Aorta (tissue), 5 donors: ENCODE data around the gene MEP1A. TPM values are rescaled to one million over a fixed set of nuclear protein-coding genes. Genes with fewer than 3 reads are reported as not detected.
A peak's percentile ranks its signal among the peaks of the same experiment; 100 is the strongest.
"Not testable (repeated sequence)": the region's sequence is repeated elsewhere in the genome, so short reads cannot be mapped to it uniquely, and the experiment has no call there.

Experiments used
- ATAC-seq: fragments of 200-7000 bp; cut with Tn5 transposase; one replicate; pipeline ENCODE4 v1.9.1; 2022; ENCODE audit warnings: moderate library complexity; ENCODE audit not compliant: low FRiP score
- DNase-seq, 2 donors: peaks; one replicate each; pipeline ENCODE4 v3.0.0-alpha.2; 2020
- H3K27ac ChIP-seq, 2 donors: one replicate each; pipeline ENCODE4 v1.5.1; 2013; ENCODE audit warnings: low read length in 2 of 2, mild to moderate bottlenecking in 2 of 2, moderate library complexity in 2 of 2, control low read depth in 1 of 2, inconsistent platforms in 1 of 2, low read depth in 1 of 2
- H3K27me3 ChIP-seq, 2 donors: one replicate each; pipeline ENCODE4 v1.6.1; 2013; ENCODE audit warnings: control low read depth in 1 of 2, low read length in 1 of 2, mild to moderate bottlenecking in 1 of 2, moderate library complexity in 1 of 2; ENCODE audit not compliant: insufficient read depth in 2 of 2, control insufficient read depth in 1 of 2
- H3K36me3 ChIP-seq, 2 donors: one replicate each; pipeline ENCODE4 v1.6.1; 2013; ENCODE audit warnings: control low read depth in 1 of 2, low read length in 1 of 2, mild to moderate bottlenecking in 1 of 2; ENCODE audit not compliant: insufficient read depth in 2 of 2, control insufficient read depth in 1 of 2
- H3K4me1 ChIP-seq, 2 donors: one replicate each; pipeline ENCODE4 v1.6.1; 2013; ENCODE audit warnings: low read length in 2 of 2, control low read depth in 1 of 2, mild to moderate bottlenecking in 1 of 2, moderate library complexity in 1 of 2; ENCODE audit not compliant: insufficient read depth in 2 of 2, control insufficient read depth in 1 of 2
- H3K4me3 ChIP-seq, 2 donors: one replicate each; pipeline ENCODE4 v1.5.1; 2013; ENCODE audit warnings: low read length in 2 of 2, control low read depth in 1 of 2, mild to moderate bottlenecking in 1 of 2
- H3K9me3 ChIP-seq: one replicate; pipeline ENCODE4 v1.6.1; 2013; ENCODE audit warnings: mild to moderate bottlenecking, low read length; ENCODE audit not compliant: control insufficient read depth
- WGBS, 2 donors: extraction: QIAGEN DNeasy Blood & Tissue Kit; methylation state at CpG; one replicate each; pipeline ENCODE4 v1.1.7; 2013; 5-methylcytosine and 5-hydroxymethylcytosine counted together
- intact Hi-C, 2 donors: fragments of 100-400 bp; cut with DNase I; formaldehyde crosslinking; loops; one replicate each; pipeline versions ENCODE4 v1.14.2 to v1.15.0; 2022
- polyA plus RNA-seq, 2 donors: library from polyadenylated mRNA; stranded (reverse); fragments of 200-250 nt; gene quantifications; one replicate each; pipeline ENCODE4 v1.2.3, GENCODE V29; 2013
- total RNA-seq, 2 donors: library from RNA; stranded (reverse); fragmentation: NEBNext Ultra II Directional; extraction: Animal tissue kit (Norgen Biotek cat#: 25700); gene quantifications; one replicate each; pipeline ENCODE4 v1.2.1, GENCODE V29; 2021
- donor health status: healthy with polysubstance abuse.
- donor health status: Bipolar disorder and iron deficiency.
- donor health status: DM: no; HTN: no; CAD: no.
- donor health status: DM: no; HTN: no; CAD: no.
- donor health status: DM: yes; HTN: yes; CAD: no.

MEP1A gene
- total and polyA plus RNA-seq, 4 donors, result 0.10 to 13.6 TPM; not detected in 2

DNA sequence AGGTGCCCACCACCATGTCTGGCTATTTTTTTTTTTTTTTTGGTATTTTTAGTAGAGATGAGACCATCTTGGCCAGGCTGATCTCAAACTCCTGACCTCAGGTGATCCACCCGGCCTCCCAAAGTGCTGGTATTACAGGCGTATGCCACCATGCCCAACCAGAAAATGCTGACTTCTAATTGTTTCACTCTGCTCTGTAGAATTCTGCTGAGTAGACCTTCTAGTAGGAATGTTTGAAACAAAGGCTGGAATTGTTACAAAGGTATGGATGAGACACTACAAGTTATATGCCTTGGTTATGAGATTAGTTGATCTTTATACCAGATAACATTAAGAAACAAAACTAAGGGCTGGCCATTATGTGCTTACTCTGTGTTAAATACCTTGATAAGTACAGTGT lies 44.8 kb downstream of the MEP1A start:
- intact Hi-C loops, result no loop called here
- ATAC-seq (no peak), DNase-seq (no peak)
- no peak overlapping the region for H3K27ac ChIP-seq
- no peak overlapping the region for H3K4me3 ChIP-seq
- H3K4me1 ChIP-seq, result no peaks in the 10 kb centered on the region
- 98% methylated on average over 2 of the region's 2 CpGs for WGBS, 2 donors
- H3K36me3 ChIP-seq, result no peaks in the 10 kb centered on the region
- peaks cover 2% of the 10 kb centered on the region for H3K9me3 ChIP-seq
- no peaks in the 10 kb centered on the region for H3K27me3 ChIP-seq

DNA sequence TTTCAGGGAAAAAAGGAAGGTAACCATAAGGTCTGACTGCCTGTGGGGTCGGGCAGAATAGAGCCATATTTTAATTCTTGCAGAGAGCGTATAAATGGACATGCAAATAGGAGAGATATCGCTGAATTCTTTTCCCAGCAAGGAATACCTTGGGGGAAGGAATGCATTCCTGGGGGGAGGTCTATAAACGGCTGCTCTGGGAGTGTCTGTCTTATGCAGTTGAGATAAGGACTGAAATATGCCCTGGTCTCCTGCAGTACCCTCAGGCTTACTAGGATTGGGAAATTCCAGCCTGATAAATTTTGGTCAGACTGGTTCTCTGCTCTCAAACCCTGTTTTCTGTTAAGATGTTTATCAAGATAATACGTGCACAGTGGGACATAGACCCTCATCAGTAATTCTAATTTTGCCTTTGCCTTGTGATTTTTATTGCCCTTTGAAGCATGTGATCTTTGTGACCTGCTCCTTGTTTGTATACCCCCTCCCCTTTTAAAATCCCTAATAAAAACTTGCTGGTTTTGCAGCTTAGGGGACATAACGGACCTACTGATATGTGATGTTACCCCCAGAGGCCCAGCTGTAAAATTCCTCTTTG lies 49.2 kb downstream of the MEP1A start:
- H3K4me3 ChIP-seq, H3K27me3 ChIP-seq, DNase-seq, H3K4me1 ChIP-seq, H3K9me3 ChIP-seq, intact Hi-C loops, ATAC-seq, H3K27ac ChIP-seq, H3K36me3 ChIP-seq: not testable (repeated sequence)
- WGBS, 2 donors, result 75 to 83% methylated on average over 6 of the region's 6 CpGs

DNA sequence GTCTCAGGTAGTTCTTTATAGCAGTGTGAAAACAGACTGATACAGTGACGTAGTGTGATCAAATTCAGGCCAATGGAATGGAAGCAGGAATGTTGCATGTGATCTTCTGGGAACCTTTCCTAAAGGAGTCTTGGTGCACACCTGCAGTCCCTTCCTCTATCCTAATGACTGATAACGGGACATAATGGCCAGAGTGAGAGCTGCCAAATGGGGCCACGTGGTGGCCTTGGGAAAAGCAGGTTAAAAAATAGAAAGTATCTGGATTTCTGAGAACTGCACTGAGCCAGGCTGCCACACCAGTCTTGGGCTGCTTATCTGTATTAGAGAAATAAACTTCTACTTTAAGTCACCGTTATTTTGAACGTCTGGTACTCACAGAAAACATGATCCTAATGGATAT lies 51.9 kb downstream of the MEP1A start:
- no peak for DNase-seq
- intact Hi-C loops, result loop anchor here in 1 of 2 donors (5.0 kb wide), 1 partner anchor 202 kb away; no protein-coding TSS in a partner anchor

DNA sequence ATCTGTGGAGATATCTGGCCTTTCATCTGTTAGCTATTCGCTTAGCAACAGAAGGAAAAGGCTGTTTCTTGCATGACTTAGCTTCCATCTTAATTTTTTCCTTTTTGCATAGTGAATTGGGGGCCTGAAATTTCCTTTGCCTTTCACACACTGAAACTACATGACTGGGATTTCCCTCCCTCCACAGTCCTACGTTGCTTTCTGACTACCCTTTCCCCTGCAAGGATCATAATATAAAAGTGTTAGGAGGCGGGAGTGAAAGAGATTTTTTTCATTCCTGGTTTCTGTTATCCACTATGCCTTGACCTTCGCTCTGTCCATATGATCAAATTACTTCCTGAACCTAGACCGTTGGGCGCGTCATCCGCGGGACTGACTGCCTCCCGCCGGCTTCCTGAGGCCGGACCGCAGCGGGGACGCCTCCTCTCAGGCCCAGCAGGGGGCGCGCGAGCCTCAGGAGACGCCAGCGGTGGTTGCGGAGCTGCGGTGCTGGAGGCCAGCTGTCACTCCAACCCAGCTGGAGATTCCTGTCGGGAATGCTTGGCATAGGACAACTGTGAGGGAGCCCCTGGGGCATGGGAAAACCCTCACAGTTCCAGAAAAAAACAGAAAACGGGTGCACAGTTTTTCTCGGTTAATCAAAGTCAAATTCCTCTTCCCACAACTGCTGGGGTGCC lies 55.6 kb downstream of the MEP1A start:
- intact Hi-C loops, result loop anchor here (1.0 to 5.0 kb wide), 4 partner anchors 140 to 198 kb away; no protein-coding TSS in a partner anchor
- H3K9me3 ChIP-seq, result no peaks in the 10 kb centered on the region
- no peaks in the 10 kb centered on the region for H3K36me3 ChIP-seq
- no peak overlapping the region for H3K4me3 ChIP-seq
- 7 to 9% methylated on average over 25 of the region's 25 CpGs for WGBS, 2 donors
- no peaks in the 10 kb centered on the region for H3K27me3 ChIP-seq
- H3K27ac ChIP-seq, result no peak overlapping the region
- peak; percentile 90 to 96 for DNase-seq
- no peaks in the 10 kb centered on the region for H3K4me1 ChIP-seq
- peak; percentile 95 for ATAC-seq

More for the DNA sequence above, 51.9 kb downstream of the MEP1A start:
- H3K36me3 ChIP-seq, result no peaks in the 10 kb centered on the region
- H3K9me3 ChIP-seq, result peaks cover 2% of the 10 kb centered on the region
- no peak overlapping the region for H3K27ac ChIP-seq
- H3K4me3 ChIP-seq, result no peak overlapping the region
- H3K4me1 ChIP-seq, result no peaks in the 10 kb centered on the region
- 32% methylated on average over 5 of the region's 5 CpGs for WGBS, 2 donors
- no peaks in the 10 kb centered on the region for H3K27me3 ChIP-seq
- no peak for ATAC-seq

DNA sequence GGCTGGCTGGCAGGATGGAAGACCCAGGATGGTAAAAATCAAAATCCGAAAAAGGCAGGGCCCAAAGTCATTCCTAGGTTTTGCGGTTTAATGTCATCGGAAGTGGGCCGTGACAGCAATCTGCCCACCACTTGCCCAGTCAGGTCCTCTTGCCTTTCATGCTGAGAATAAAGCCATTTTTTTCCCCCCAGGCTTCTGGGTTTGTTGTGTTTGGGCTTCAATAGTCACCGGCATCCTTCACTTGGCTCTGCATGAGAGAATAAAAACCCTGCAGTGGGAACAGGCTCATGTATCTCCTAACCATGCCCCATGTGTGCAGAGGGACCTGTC lies 56.1 kb downstream of the MEP1A start:
- Histone ChIP-seq H3K36me3 (no peaks in the 10 kb centered on the region), H3K9me3 (no peaks in the 10 kb centered on the region), H3K4me1 (no peaks in the 10 kb centered on the region), H3K4me3 (no peak overlapping the region), H3K27ac (no peak overlapping the region), H3K27me3 (no peaks in the 10 kb centered on the region)
- ATAC-seq (no peak), DNase-seq (no peak)
- intact Hi-C loops, result loop anchor here (1.0 to 5.0 kb wide), 4 partner anchors 140 to 198 kb away; no protein-coding TSS in a partner anchor
- 44 to 46% methylated on average over 5 of the region's 5 CpGs for WGBS, 2 donors

DNA sequence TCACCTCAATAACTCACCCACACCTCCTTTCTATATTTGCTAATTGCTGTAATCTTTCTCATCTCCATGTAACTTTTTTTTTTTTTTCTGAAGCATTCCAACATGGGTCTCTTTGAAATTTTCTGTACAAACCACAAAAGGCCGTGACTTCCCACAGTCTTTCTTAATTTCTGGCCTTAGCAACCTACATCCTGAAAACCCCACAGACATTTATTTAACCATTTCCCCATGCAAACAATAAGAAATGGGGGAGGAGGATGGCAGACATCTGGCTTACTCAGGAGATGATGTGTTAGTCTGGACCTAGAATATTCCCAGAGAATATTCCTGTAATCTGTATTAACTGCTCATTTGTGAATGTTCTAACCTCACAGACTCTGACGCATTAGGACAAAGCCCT lies 57.6 kb downstream of the MEP1A start:
- Histone ChIP-seq H3K4me3 (no peak overlapping the region), H3K9me3 (no peaks in the 10 kb centered on the region), H3K27ac (no peak overlapping the region), H3K4me1 (no peaks in the 10 kb centered on the region), H3K27me3 (no peaks in the 10 kb centered on the region), H3K36me3 (no peaks in the 10 kb centered on the region)
- intact Hi-C loops, result no loop called here
- ATAC-seq (no peak), DNase-seq (no peak)
- 90 to 92% methylated on average over 2 of the region's 2 CpGs for WGBS, 2 donors

DNA sequence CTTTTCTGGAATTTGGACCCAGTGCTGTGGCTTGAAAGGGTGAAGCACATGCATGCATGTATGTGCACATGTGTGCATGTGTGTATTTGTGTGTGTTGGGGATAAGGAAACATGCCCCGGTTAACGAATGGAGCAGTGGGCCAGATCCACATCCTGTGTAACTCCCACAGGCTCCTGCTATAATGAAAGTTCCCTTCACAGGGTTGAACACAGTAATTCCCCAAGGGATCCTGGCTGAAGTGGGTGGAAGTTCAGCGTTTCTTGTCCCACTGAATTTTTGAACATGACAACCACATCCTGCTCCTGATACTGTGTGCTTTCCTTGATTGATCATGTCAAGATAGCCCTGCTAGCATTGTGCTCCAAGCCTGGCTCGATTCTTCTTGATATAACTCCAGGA lies 58.4 kb downstream of the MEP1A start:
- DNase-seq, H3K4me3 ChIP-seq, H3K36me3 ChIP-seq, ATAC-seq, H3K4me1 ChIP-seq, intact Hi-C loops, H3K27ac ChIP-seq, H3K27me3 ChIP-seq, H3K9me3 ChIP-seq: not testable (repeated sequence)
- WGBS, 2 donors, result 48 to 81% methylated on average over 4 of the region's 4 CpGs

DNA sequence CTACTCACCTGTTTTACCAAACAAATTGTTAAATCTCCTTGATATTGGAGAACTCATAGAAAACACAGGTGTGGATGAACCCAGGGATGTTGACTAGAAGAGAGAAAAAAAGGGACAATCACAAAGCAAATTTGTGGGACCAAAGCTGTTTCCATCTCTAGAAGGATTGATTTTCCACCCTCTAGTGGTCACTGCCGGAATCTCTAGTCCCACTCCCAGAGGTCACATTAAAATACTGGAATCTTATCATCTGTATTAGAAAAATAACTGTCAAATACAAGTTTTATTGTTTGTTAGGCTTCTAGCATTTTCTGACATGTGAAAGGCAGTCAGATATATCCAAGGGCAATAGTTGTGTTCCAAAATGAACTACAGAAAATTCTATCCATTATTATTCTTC lies 62.8 kb downstream of the MEP1A start:
- ATAC-seq, intact Hi-C loops: not testable (repeated sequence)

DNA sequence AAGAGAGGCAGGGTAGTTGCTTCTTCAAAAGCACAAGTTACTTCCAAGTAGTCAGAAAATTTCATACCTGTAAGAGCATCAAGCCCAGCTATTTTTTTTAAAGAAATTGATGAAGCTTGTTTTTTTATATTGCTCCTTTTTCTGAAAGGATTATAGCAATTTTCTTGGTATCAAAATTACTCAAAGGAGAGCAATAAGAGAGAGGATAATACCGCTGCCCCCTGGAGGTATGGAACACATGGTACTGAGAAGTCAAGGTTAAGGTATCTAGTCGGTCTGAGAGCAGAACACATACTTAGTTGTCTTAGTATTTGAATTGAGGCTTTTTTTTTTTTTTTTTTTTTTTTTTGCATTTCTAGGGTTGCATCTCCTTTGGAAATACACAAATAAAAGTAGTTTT lies 69.2 kb downstream of the MEP1A start:
- Histone ChIP-seq H3K27me3 (no peaks in the 10 kb centered on the region), H3K4me3 (no peak overlapping the region), H3K36me3 (no peaks in the 10 kb centered on the region), H3K27ac (no peak overlapping the region), H3K4me1 (no peaks in the 10 kb centered on the region), H3K9me3 (no peaks in the 10 kb centered on the region)
- intact Hi-C loops, result no loop called here
- 86 to 87% methylated on average over 2 of the region's 2 CpGs for WGBS, 2 donors
- DNase-seq (no peak), ATAC-seq (no peak)

More for the DNA sequence above, 62.8 kb downstream of the MEP1A start:
- not testable (repeated sequence) for H3K36me3 ChIP-seq, H3K27ac ChIP-seq, H3K4me3 ChIP-seq, H3K9me3 ChIP-seq, H3K4me1 ChIP-seq, H3K27me3 ChIP-seq, DNase-seq
- 57 to 71% methylated on average over 1 of the region's 1 CpG for WGBS, 2 donors
